Stimulated activated CD4-positive, alpha-beta T cell treated with anti-CD3 and anti-CD28 coated beads, Interleukin-12 subunit alpha, Interleukin-12 subunit beta, amount 100 ng/mL, for 48 hours (primary cell): ENCODE data around the gene TPD52L1.
"Not testable (repeated sequence)": the region's sequence is repeated elsewhere in the genome, so short reads cannot be mapped to it uniquely, and the experiment has no call there.

Source experiments
- DNase-seq, 3 donors: peaks; one replicate each; pipeline ENCODE4 v3.0.0-alpha.2; 2020; ENCODE audit warnings: low read depth in 2 of 3, low spot score in 1 of 3

TPD52L1 gene

GRCh38 chr6:125140808-125141207, 12.8 kb upstream of the TPD52L1 start:
- no peak for DNase-seq

DNA sequence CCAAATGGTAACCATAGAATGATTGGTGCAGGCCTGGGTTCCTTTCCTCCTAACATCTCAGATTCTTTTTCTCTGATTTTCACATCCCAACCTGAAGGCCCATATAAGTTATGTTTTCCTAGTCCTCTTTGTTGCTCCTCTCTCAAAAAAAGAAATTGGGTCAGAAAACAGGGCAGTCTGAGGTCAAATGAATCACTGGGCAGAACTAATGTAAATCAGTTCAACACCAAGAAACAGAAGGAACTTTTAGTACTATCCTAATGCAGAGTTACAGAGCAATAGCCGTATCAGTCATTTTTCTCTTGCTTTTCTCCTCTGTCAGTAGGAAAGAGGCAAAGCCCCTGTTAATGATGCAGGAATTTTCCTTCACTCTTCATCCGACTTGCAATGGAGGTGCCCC, 11.0 kb upstream of the TPD52L1 start:
- DNase-seq = no peak

- DNase-seq = no peak
Measured at GRCh38 chr6:125144822-125145221, 8.8 kb upstream of the TPD52L1 start.

- DNase-seq = no peak
Measured at GRCh38 chr6:125149256-125150144, 4.1 kb upstream of the TPD52L1 start.

GRCh38 chr6:125151700-125152099, 1.9 kb upstream of the TPD52L1 start:
- DNase-seq = no peak

DNA sequence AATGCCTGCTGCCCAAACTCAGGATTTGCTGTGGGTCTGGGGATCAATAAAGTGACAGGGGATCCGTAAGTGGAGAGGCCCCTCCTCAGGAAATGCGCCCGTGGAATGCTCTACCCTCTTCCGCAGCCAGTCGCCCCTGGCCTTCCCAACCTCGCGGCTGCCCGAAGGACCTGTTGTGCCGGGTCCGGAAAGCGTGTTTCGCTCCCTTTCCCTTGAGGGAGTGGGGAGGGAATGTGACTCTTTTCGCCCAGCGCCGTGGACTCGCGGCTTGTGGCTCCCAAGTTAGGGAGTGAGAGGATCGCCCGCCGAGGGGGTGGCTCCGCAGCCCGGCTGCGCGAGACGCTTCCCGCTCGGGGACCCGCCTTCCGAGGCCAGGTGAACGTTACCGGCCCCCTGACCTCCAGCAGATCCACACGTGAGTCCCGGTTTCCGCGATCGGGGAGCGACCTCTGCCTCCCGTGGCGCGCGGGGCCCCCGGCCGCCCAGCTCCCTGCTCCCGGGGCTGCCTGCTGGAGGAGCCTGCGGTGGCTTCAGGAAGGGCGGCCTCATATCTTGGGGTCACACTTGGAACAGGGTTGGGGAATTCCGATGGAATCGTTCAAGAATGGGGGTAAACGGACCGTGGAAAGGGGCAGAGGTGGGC, 666 bp downstream of the TPD52L1 start:
- no peak for DNase-seq

DNA sequence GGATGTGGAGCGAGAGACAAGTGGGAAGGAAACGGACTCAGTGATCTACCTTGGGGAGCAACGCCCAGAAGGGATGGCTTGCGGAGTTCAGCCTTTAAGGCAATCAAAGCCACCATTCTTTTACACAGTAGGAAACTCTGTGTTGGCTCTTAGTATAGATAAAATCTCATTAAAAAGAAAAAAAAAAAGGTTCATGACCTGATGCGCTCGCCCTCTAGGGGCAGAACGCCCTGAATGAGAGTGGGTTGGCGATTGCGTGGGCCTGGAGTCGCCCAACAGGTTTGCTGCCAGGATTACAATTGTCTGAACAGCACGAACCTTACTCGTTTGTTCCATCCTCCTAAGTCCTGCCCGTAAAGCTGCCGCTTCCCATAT, 1.2 kb downstream of the TPD52L1 start:
- no peak for DNase-seq

GRCh38 chr6:125155344-125155743, 1.8 kb downstream of the TPD52L1 start:
- no peak for DNase-seq

DNA sequence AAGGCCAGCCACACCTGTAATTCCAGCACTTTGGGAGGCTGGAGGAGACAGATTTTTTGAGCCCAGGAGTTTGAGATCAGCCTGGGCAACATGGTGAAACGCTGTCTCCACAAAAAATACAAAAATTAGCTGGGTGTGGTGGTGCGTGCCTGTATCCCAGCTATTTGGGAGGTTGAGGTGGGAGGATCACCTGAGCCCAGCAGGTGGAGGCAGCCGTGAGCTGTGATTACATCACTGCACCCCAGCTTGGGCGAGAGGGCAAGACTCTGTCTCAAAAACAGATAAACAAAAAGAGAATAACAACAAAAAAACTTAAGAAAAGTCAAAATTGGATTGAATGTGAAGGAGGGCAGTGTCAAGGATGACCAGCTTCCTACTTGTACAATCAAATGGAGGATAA, 2.9 kb downstream of the TPD52L1 start:
- DNase-seq = no peak

DNA sequence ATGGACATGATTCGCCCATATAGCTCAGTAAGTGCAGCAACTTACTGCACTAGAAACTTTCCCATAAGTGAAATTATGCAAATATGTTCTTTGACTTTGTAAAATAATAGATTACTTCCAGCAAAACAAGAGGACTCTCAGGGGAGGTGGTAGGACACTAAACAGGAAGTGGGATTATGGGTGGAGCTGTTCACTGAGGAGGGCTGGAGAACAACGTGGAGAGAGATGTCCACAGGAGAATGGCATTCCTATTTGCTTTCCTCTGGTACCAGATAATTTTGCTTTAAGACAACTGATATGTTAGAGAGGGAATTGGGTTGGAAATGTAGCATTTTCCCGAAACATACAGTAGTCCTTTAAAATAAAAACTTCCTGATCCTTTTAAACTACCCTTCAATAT, 3.7 kb downstream of the TPD52L1 start:
- DNase-seq = no peak

- DNase-seq = no peak
Measured at GRCh38 chr6:125157725-125158124, 4.2 kb downstream of the TPD52L1 start.

- not testable (repeated sequence) for DNase-seq
Measured at GRCh38 chr6:125163339-125163738, 9.8 kb downstream of the TPD52L1 start.

- no peak for DNase-seq
Measured at GRCh38 chr6:125163811-125164210, 10.2 kb downstream of the TPD52L1 start.

- no peak for DNase-seq
Measured at GRCh38 chr6:125164696-125165095, 11.1 kb downstream of the TPD52L1 start.

- DNase-seq = no peak
Measured at GRCh38 chr6:125165256-125165655, 11.7 kb downstream of the TPD52L1 start.

GRCh38 chr6:125165776-125166175, 12.2 kb downstream of the TPD52L1 start:
- DNase-seq = no peak

GRCh38 chr6:125166711-125167110, 13.1 kb downstream of the TPD52L1 start:
- DNase-seq = no peak

- no peak for DNase-seq
Measured at GRCh38 chr6:125167579-125167978, 14.0 kb downstream of the TPD52L1 start.

DNA sequence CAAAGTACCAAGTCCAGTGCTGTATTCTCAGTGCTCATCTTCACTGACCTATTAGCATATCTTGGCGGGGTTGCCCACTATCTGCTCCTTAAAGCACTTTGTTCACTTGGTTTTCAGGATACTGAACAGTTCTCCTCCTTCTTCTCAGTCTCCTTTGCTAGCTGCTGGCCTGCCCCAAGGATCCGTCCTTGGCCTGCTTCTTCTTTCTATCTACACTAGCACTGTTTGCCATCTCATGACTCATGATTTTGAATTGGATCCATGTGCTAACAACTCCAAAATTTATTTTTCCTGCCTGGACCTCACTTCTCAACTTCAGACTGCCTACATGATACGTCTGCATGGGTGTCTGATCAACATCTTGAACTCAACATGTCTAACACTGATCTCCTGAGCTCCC, 15.5 kb downstream of the TPD52L1 start:
- DNase-seq = no peak

DNA sequence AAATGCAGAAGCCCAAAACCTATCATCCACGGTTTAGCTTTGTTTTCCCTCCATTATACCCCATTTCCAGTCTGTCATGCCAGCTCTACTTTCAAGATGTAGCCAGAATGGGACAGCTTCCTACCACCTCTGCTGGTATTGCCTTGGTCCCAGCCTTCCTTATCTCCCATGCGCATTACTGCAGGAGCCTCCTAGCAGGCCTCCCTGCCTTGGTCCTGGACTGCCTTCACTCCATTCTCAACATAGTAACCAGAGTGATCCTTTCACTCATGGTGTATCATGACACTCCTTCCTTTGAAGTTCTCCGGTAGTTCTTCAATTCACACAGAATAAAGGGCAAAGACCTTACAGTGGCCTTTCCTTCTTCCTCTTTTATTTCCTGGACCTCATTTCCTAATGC, 15.9 kb downstream of the TPD52L1 start:
- no peak for DNase-seq

DNA sequence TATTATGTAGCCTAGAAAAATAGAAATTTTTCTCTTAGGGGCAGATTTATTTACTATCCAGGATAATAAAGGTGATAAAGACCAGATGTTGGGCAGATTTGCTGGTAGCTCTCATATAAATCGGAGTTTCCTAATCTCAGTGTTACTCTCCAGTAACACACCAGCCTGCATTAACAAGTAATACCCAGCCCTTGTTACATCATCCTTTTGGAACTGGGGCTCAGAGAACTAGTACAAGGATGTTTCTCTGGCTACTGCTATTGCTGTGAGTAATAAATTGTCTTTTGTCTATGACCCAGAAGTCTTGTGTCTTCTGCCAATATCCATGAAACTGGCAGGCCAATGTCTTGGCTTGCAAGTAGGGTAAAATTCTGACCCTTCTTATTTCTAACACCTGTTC, 16.8 kb downstream of the TPD52L1 start:
- no peak for DNase-seq

DNA sequence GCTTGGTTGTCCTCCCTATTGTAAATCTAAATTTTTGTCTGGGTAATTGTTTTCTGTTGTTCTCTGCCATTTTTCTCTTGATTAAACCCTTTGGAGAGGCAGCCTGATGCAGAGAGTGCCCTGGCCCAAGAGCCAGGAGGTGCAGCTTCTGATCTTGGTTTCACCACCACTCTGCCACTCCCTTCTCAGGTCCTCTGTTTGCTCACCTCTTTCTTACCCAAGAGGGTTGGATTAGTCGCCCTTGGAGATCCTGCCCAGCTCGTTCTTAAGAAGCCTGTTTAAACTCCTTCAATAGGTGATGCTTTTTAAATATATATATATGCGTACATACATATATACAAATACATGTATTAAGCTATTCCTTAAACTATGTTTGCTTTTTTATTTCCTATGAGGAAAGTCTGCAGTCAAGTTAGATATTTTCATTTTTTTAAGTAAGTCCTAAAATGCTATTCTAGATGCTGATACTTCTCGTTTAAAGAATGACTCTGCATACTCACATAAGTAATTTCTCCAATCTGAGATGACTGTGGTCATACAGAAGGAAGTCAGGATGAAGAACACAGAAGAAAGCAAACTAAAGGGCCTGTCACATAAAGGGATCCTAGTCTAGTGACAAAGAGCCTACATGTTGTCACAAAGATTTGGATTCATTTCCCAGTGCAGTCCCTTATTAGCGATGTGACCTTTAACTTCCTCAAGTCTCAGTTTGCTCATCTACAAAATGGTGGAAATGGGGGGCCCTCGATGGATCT, 19.9 kb downstream of the TPD52L1 start:
- no peak for DNase-seq
